GM12875 (cell line): ENCODE results near the gene SART3.

ENCODE experiments used
- H3K4me3 ChIP-seq: one replicate; pipeline ENCODE4 v1.5.1; 2011; ENCODE audit warnings: low read depth, low read length, control low read depth
- CTCF ChIP-seq: IDR thresholded peaks from 2 replicates; pipeline ENCODE4 v1.5.1; 2011; ENCODE audit warnings: low read depth, mild to moderate bottlenecking, control low read depth, inconsistent platforms, low read length, moderate library complexity, borderline replicate concordance; ENCODE audit not compliant: insufficient read depth

SART3 gene

GRCh38 chr12:108479364-108480070, 81.5 kb downstream of the SART3 start:
- no peak overlapping the region for H3K4me3 ChIP-seq
- no peak for TF ChIP-seq CTCF

- no peak for TF ChIP-seq CTCF
- no peak overlapping the region for H3K4me3 ChIP-seq
These were observed 82.3 kb downstream of the SART3 start for GRCh38 chr12:108478611-108479206.

GRCh38 chr12:108477881-108478259, 83.1 kb downstream of the SART3 start:
- no peak overlapping the region for H3K4me3 ChIP-seq
- TF ChIP-seq CTCF, result no peak

GRCh38 chr12:108477055-108477880, 83.7 kb downstream of the SART3 start:
- no peak for TF ChIP-seq CTCF
- no peak overlapping the region for H3K4me3 ChIP-seq

- no peak for TF ChIP-seq CTCF
- H3K4me3 ChIP-seq, result no peak overlapping the region
These were observed 85.6 kb downstream of the SART3 start for GRCh38 chr12:108475396-108475795.

- no peak for TF ChIP-seq CTCF
These were observed 87.4 kb downstream of the SART3 start for GRCh38 chr12:108473400-108474055.

More at GRCh38 chr12:108473400-108474055, 87.4 kb downstream of the SART3 start:
- H3K4me3 ChIP-seq, result no peak overlapping the region
